Measurements from ENCODE around the gene CACNG7.

DNA sequence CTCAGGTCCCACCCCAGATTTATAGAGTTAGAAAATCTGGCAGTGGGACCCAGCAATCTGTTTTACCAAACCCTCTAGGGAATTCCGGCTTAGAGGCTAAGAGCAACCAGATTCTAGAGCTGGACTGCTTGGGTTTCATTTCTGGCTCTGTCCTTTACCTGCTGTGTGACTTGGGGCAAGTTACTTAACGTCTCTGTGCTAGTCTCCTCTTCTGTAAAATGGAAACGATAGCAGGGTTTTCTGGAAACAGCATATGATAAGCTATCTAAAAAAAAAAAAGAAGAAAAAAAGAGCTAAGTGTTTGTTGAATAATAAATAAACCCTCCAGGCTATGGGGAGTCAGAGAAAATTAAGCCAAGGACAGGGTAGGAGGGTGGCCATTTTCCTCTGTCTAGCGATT, 11.6 kb upstream of the CACNG7 start:
- TF ChIP-seq, protein P1, sequence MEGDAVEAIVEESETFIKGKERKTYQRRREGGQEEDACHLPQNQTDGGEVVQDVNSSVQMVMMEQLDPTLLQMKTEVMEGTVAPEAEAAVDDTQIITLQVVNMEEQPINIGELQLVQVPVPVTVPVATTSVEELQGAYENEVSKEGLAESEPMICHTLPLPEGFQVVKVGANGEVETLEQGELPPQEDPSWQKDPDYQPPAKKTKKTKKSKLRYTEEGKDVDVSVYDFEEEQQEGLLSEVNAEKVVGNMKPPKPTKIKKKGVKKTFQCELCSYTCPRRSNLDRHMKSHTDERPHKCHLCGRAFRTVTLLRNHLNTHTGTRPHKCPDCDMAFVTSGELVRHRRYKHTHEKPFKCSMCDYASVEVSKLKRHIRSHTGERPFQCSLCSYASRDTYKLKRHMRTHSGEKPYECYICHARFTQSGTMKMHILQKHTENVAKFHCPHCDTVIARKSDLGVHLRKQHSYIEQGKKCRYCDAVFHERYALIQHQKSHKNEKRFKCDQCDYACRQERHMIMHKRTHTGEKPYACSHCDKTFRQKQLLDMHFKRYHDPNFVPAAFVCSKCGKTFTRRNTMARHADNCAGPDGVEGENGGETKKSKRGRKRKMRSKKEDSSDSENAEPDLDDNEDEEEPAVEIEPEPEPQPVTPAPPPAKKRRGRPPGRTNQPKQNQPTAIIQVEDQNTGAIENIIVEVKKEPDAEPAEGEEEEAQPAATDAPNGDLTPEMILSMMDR (IDR thresholded peaks at IDR 0.05), result no peak
- no peak for TF ChIP-seq POLR2A (IDR thresholded peaks at IDR 0.05)

All from testis (tissue), 2 donors.